K562 (cell line): ENCODE results near the gene NKX2-1.

ENCODE experiments used
- BRF2 ChIP-seq: IDR thresholded peaks from 3 replicates; pipeline ENCODE4 v1.6.1; 2011; ENCODE audit warnings: borderline replicate concordance, mild to moderate bottlenecking; ENCODE audit not compliant: insufficient read length, insufficient read depth
- CEBPG ChIP-seq, 3 experiments: fragments of 200-800 bp in 1 of 3; sonication (Bioruptor generic) in 1 of 3; sonication (generic) in 1 of 3; formaldehyde crosslinking in 1 of 3; IDR thresholded peaks in 2 of 3; conservative IDR thresholded peaks in 1 of 3; 2 replicates each; pipeline versions ENCODE4 v1.6.1 to v1.8.0; 2016 to 2022; ENCODE audit warnings: missing compliant biosample characterization in 2 of 3, missing genetic modification characterization in 2 of 3, mild to moderate bottlenecking in 1 of 3, missing genetic modification reagents in 1 of 3
- CTCF ChIP-seq, 3 experiments: IDR thresholded peaks in 2 of 3; conservative IDR thresholded peaks in 1 of 3; 2 replicates each; pipeline ENCODE4 v1.5.1; 2011 to 2012; ENCODE audit warnings: low read length in 3 of 3, mild to moderate bottlenecking in 3 of 3, control low read depth in 2 of 3, improper control_type of control experiment in 1 of 3, inconsistent platforms in 1 of 3, low read depth in 1 of 3, mixed read lengths in 1 of 3, moderate library complexity in 1 of 3; ENCODE audit not compliant: insufficient read depth in 2 of 3
- FOXM1 ChIP-seq, 2 experiments: fragments of 450-650 bp in 1 of 2; sonication (generic) in 1 of 2; formaldehyde crosslinking in 1 of 2; IDR thresholded peaks; 2 replicates each; pipeline versions ENCODE4 v1.6.1 to v1.9.0; 2017 to 2022; ENCODE audit warnings: low read depth in 2 of 2, mild to moderate bottlenecking in 2 of 2, missing genetic modification reagents in 1 of 2, moderate library complexity in 1 of 2
- MXI1 ChIP-seq: IDR thresholded peaks from 2 replicates; pipeline ENCODE4 v1.6.1; 2011; ENCODE audit warnings: low read depth, mild to moderate bottlenecking, improper control_type of control experiment, low read length
- SP2 ChIP-seq: IDR thresholded peaks from 2 replicates; pipeline ENCODE4 v1.6.1; 2011; ENCODE audit warnings: mild to moderate bottlenecking, low read depth, low read length, moderate library complexity; ENCODE audit not compliant: poor library complexity, severe bottlenecking; ENCODE audit errors: extremely low read depth

- TF ChIP-seq MXI1 (no peak), CEBPG (CRISPR knock-in tag; IDR thresholded peaks at IDR 0.05) (no peak), CEBPG (tag; conservative IDR thresholded peaks at IDR 0.05 in 1 of 2, IDR thresholded peaks at IDR 0.05 in 1 of 2) (no peak), FOXM1 (IDR thresholded peaks at IDR 0.05; ENCODE audit: low read depth) (no peak), FOXM1 (CRISPR knock-in tag; IDR thresholded peaks at IDR 0.05; ENCODE audit: low read depth) (no peak), BRF2 (no peak), SP2 (no peak), CTCF (IDR thresholded peaks at IDR 0.05 in 2 of 3, conservative IDR thresholded peaks at IDR 0.05 in 1 of 3; ENCODE audit: insufficient read depth in 2 of 3, low read depth in 1 of 3, low read length in 3 of 3) (no peak)
These were observed 9.0 kb upstream of the NKX2-1 start for GRCh38 chr14:36529062-36529461.
